PC-3 (cell line): ENCODE measurements around the gene PCDH15. TPM values are rescaled to one million over a fixed set of nuclear protein-coding genes. Genes with fewer than 3 reads are reported as not detected.

ENCODE experiments used
- ATAC-seq: fragments of 200-7000 bp; cut with Tn5 transposase; 2 replicates; pipeline ENCODE4 v1.9.1; 2020; ENCODE audit warnings: mild to moderate bottlenecking, moderate library complexity
- BruUV-seq: library from RNA; stranded (reverse); fragments of 400-500 nt; replicated peaks from 2 replicates; lab custom pipeline; 2021; lab: Mats Ljungman, UMichigan
- CTCF ChIA-PET: fragments of 300-600 bp; sonication (Branson Sonifier 250); formaldehyde crosslinking; loops from one replicate; lab custom pipeline; 2022; ENCODE audit warnings: antibody characterized with exemption; lab: Charles Lee
- POLR2A ChIA-PET: fragments of 300-600 bp; sonication (Branson Sonifier 250); formaldehyde crosslinking; loops from one replicate; lab custom pipeline; 2022; ENCODE audit warnings: antibody characterized with exemption; ENCODE audit not compliant: unreplicated experiment; lab: Charles Lee
- DNase-seq: peaks from one replicate; pipeline ENCODE4 v3.0.0-alpha.2; 2015
- H2AFZ ChIP-seq: fragments of 300-600 bp; sonication (generic); 2 replicates; pipeline ENCODE4 v1.6.0; 2016; ENCODE audit warnings: antibody characterized with exemption, low read length
- H3F3A ChIP-seq: fragments of 300-600 bp; sonication (generic); one replicate; pipeline ENCODE4 v1.6.0; 2017; ENCODE audit warnings: antibody characterized with exemption, low read length, control low read depth, mild to moderate bottlenecking; ENCODE audit not compliant: unreplicated experiment
- H3K27ac ChIP-seq: fragments of 300-600 bp; sonication (generic); 2 replicates; pipeline ENCODE4 v1.5.1; 2016; ENCODE audit warnings: mild to moderate bottlenecking, low read length
- H3K27me3 ChIP-seq: fragments of 300-600 bp; sonication (generic); 2 replicates; pipeline ENCODE4 v1.6.1; 2016; ENCODE audit warnings: low read length, mixed read lengths
- H3K36me3 ChIP-seq: fragments of 300-600 bp; sonication (generic); 2 replicates; pipeline ENCODE4 v1.6.1; 2016; ENCODE audit warnings: low read depth, mixed run types, low read length, mixed read lengths
- H3K4me1 ChIP-seq: fragments of 300-600 bp; sonication (generic); 2 replicates; pipeline ENCODE4 v1.5.1; 2016; ENCODE audit warnings: low read length; ENCODE audit not compliant: insufficient read depth
- H3K4me2 ChIP-seq: fragments of 300-600 bp; sonication (generic); 2 replicates; pipeline ENCODE4 v1.6.0; 2016; ENCODE audit warnings: low read length
- H3K4me3 ChIP-seq: fragments of 300-600 bp; sonication (generic); 2 replicates; pipeline ENCODE4 v1.5.1; 2016; ENCODE audit warnings: mild to moderate bottlenecking, low read length, mixed read lengths
- H3K79me2 ChIP-seq: fragments of 300-600 bp; sonication (generic); 2 replicates; pipeline ENCODE4 v1.6.1; 2017; ENCODE audit warnings: low read length, mixed read lengths
- H3K9ac ChIP-seq: fragments of 300-600 bp; sonication (generic); 2 replicates; pipeline ENCODE4 v1.6.0; 2016; ENCODE audit warnings: mild to moderate bottlenecking, low read length
- H3K9me2 ChIP-seq: fragments of 300-600 bp; sonication (generic); replicated peaks from 2 replicates; pipeline ENCODE4 v1.6.1; 2016; ENCODE audit warnings: mixed run types, low read length, mixed read lengths
- H3K9me3 ChIP-seq: fragments of 300-600 bp; sonication (generic); 2 replicates; pipeline ENCODE4 v1.6.1; 2016; ENCODE audit warnings: low read length, mixed read lengths
- H4K20me1 ChIP-seq: fragments of 300-600 bp; sonication (generic); 2 replicates; pipeline ENCODE4 v1.6.1; 2016; ENCODE audit warnings: low read length, mixed read lengths
- EZH2 ChIP-seq: fragments of 300-600 bp; sonication (generic); IDR thresholded peaks from one replicate; pipeline ENCODE4 v1.6.1; 2017; ENCODE audit warnings: antibody characterized with exemption, mild to moderate bottlenecking, low read length; ENCODE audit not compliant: unreplicated experiment
- EZH2phosphoT487 ChIP-seq: fragments of 300-600 bp; sonication (generic); IDR thresholded peaks from 2 replicates; pipeline ENCODE4 v1.6.1; 2018; ENCODE audit warnings: mild to moderate bottlenecking, antibody characterized with exemption, low read length, borderline replicate concordance
- intact Hi-C: fragments of 100-400 bp; cut with micrococcal nuclease; formaldehyde crosslinking; loops from 2 replicates; pipeline ENCODE4 v1.9.0; 2023
- total RNA-seq: library from RNA; depleted of rRNA; stranded (reverse); fragments of >200 nt; gene quantifications from 2 replicates; pipeline ENCODE4 v1.2.3, GENCODE V29; 2014
- TF ChIP-seq, protein P1 (sequence below): fragments of 300-600 bp; sonication (generic); conservative IDR thresholded peaks from 2 replicates; pipeline ENCODE4 v1.5.1; 2017; ENCODE audit warnings: antibody characterized with exemption, low read depth, mild to moderate bottlenecking, low read length

Gene PCDH15
- total RNA-seq, 1 experiment from 2014 or later: not detected

DNA sequence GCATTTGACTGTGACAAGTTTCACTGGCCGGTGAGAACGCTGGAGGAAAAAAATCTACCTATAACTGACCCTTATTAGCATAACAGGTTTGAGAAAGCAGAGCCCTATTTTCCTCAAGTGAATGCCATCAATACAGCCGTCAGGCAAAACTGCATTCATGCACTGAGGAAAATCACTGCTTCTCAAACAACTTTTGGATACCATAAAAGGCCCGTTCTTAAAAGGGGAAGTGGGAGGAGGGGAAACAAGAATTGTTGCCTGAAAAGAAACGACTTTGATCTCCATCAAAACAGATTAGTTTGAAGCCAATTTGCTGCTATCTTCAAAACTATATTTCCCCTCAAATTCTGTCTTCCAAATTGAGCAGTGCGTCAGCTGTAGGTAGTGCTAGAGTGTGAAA, 670.6 kb downstream of the PCDH15 start:
- DNase-seq (no peak), ATAC-seq (no peak)
- H3F3A ChIP-seq: no peaks in the 10 kb centered on the region
- TF ChIP-seq EZH2phosphoT487 (no peak), EZH2 (no peak)
- TF ChIP-seq, protein P1, sequence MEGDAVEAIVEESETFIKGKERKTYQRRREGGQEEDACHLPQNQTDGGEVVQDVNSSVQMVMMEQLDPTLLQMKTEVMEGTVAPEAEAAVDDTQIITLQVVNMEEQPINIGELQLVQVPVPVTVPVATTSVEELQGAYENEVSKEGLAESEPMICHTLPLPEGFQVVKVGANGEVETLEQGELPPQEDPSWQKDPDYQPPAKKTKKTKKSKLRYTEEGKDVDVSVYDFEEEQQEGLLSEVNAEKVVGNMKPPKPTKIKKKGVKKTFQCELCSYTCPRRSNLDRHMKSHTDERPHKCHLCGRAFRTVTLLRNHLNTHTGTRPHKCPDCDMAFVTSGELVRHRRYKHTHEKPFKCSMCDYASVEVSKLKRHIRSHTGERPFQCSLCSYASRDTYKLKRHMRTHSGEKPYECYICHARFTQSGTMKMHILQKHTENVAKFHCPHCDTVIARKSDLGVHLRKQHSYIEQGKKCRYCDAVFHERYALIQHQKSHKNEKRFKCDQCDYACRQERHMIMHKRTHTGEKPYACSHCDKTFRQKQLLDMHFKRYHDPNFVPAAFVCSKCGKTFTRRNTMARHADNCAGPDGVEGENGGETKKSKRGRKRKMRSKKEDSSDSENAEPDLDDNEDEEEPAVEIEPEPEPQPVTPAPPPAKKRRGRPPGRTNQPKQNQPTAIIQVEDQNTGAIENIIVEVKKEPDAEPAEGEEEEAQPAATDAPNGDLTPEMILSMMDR: no peak
- no peak overlapping the region for H2AFZ ChIP-seq
- H3K4me2 ChIP-seq: no peak overlapping the region
- no peaks in the 10 kb centered on the region for H3K79me2 ChIP-seq
- ChIA-PET CTCF (no interaction called here), POLR2A (no interaction called here)
- no peaks in the 10 kb centered on the region for H3K27me3 ChIP-seq
- H3K27ac ChIP-seq: no peak overlapping the region
- no peaks in the 10 kb centered on the region for H3K4me1 ChIP-seq
- no peak overlapping the region for H3K9ac ChIP-seq
- intact Hi-C loops: loop anchor here (5.0 to 10.0 kb wide), 7 partner anchors 152 to 1246 kb away; partner anchors contain the start of gene PCDH15
- no peaks in the 10 kb centered on the region for H3K36me3 ChIP-seq
- no TSS peak for BruUV-seq
- H3K9me3 ChIP-seq: no peaks in the 10 kb centered on the region
- no peak overlapping the region for H3K4me3 ChIP-seq
- H3K9me2 ChIP-seq: no peaks in the 10 kb centered on the region
- no peaks in the 10 kb centered on the region for H4K20me1 ChIP-seq

DNA sequence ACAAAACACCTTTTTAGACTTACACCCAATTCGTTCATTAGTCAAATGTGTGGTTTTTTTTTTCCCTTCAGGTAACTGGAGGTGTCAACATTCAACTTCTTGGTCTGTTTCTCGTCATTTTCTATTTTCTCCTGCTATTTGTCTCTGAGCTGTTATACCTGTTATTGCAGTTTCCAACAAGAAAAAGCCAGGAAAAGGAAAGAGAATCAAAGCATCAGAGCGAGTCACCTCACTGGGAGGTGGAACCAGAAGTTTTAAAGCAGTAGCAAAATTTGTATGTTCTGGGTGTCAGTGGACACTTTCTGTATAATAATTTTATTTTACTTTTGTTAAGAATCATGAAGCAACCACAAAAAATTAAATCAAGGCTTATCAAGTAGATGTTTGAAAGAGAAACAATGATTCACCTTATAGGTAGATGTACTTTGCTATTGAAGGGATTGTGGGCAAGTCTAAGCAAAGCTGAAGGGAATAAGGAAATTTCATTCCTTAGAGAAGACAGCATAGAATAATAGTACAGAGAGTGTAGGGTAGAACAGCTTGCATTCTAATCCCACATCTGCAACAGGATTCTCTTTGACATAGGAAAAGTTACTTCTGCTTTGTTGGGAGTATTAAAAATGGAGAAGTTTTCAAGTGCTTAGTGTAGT, 675.8 kb downstream of the PCDH15 start:
- Histone ChIP-seq H3K4me2 (peak overlapping the region; percentile 33), H3K4me1 (peaks cover 7% of the 10 kb centered on the region), H3F3A (no peaks in the 10 kb centered on the region), H3K79me2 (no peaks in the 10 kb centered on the region), H3K9ac (no peak overlapping the region), H3K36me3 (no peaks in the 10 kb centered on the region), H3K27me3 (no peaks in the 10 kb centered on the region), H3K9me2 (no peaks in the 10 kb centered on the region), H3K27ac (peak overlapping the region; percentile 18), H2AFZ (no peak overlapping the region), H3K9me3 (no peaks in the 10 kb centered on the region), H3K4me3 (no peak overlapping the region), H4K20me1 (no peaks in the 10 kb centered on the region)
- BruUV-seq: no TSS peak
- ATAC-seq (peak; percentile 57), DNase-seq (peak; percentile 34)
- POLR2A ChIA-PET: no interaction called here
- TF ChIP-seq EZH2: no peak
- intact Hi-C loops: loop anchor here (2.0 kb wide), 1 partner anchor 78 kb away; no protein-coding TSS in a partner anchor
- CTCF ChIA-PET: no interaction called here

- DNase-seq (peak; percentile 74), ATAC-seq (peak; percentile 90)
- Histone ChIP-seq H3K4me3 (no peak overlapping the region), H3K9me2 (no peaks in the 10 kb centered on the region), H3K27ac (peak overlapping the region; percentile 18), H3K4me2 (peak overlapping the region; percentile 33), H3K79me2 (no peaks in the 10 kb centered on the region), H3K27me3 (no peaks in the 10 kb centered on the region), H3K36me3 (no peaks in the 10 kb centered on the region), H3K9ac (no peak overlapping the region), H3K4me1 (peaks cover 7% of the 10 kb centered on the region), H2AFZ (no peak overlapping the region), H3K9me3 (no peaks in the 10 kb centered on the region), H4K20me1 (no peaks in the 10 kb centered on the region), H3F3A (no peaks in the 10 kb centered on the region)
- BruUV-seq: no TSS peak
- ChIA-PET CTCF (interaction anchor here (0.7 kb wide), 1 partner anchor 127 kb away, joined by 3 read pairs; no protein-coding TSS in a partner anchor), POLR2A (no interaction called here)
- intact Hi-C loops: loop anchor here (1.0 to 5.0 kb wide), 3 partner anchors 78 to 807 kb away; no protein-coding TSS in a partner anchor
- TF ChIP-seq EZH2: no peak
- TF ChIP-seq, protein P1: no peak
- no peak for TF ChIP-seq EZH2phosphoT487
Measured at GRCh38 chr10:54124209-54124885, 676.7 kb downstream of the PCDH15 start.
